NCI-H345 (cell line): Measurements from ENCODE around the gene PRR12.

Source experiments
- DNase-seq: peaks from one replicate; lab custom pipeline; 2025; lab: John Stamatoyannopoulos, UW

The PRR12 gene

GRCh38 chr19:49666120-49666444 is 75.1 kb downstream of the PRR12 start:
- no peak for DNase-seq

GRCh38 chr19:49667473-49667872 is 76.5 kb downstream of the PRR12 start:
- DNase-seq: no peak

- DNase-seq: no peak
These were observed 78.5 kb downstream of the PRR12 start for GRCh38 chr19:49669516-49669915.

GRCh38 chr19:49672131-49672919 is 81.3 kb downstream of the PRR12 start:
- DNase-seq: peak; percentile 56
